ENCODE measurements around the gene MORC2.

The MORC2 gene

GRCh38 chr22:30968015-30968923 lies at the start of gene MORC2:
Gene MORC2 (minus strand): TSS chr22:30968774. CDS start chr22:30967889, 885 bp downstream.
- in situ Hi-C loops (cut with MboI; ENCODE audit: low sequenced_read_pairs): no loop called here

- in situ Hi-C loops (cut with MboI; ENCODE audit: low sequenced_read_pairs): no loop called here
Measured at GRCh38 chr22:31005535-31005934, 37.0 kb upstream of the MORC2 start.

GRCh38 chr22:31001124-31001770 lies 32.7 kb upstream of the MORC2 start:
- in situ Hi-C loops (cut with MboI; ENCODE audit: low sequenced_read_pairs): no loop called here

GRCh38 chr22:30998329-30998728 lies 29.8 kb upstream of the MORC2 start:
- in situ Hi-C loops (cut with MboI; ENCODE audit: low sequenced_read_pairs): no loop called here

GRCh38 chr22:30996462-30996861 lies 27.9 kb upstream of the MORC2 start:
- in situ Hi-C loops (cut with MboI; ENCODE audit: low sequenced_read_pairs): no loop called here

- in situ Hi-C loops (cut with MboI; ENCODE audit: low sequenced_read_pairs): no loop called here
Measured at GRCh38 chr22:30994960-30995359, 26.4 kb upstream of the MORC2 start.

GRCh38 chr22:30992565-30992964 lies 24.0 kb upstream of the MORC2 start:
- in situ Hi-C loops (cut with MboI; ENCODE audit: low sequenced_read_pairs): no loop called here

- in situ Hi-C loops (cut with MboI; ENCODE audit: low sequenced_read_pairs): no loop called here
Measured at GRCh38 chr22:30990690-30991089, 22.1 kb upstream of the MORC2 start.

- in situ Hi-C loops (cut with MboI; ENCODE audit: low sequenced_read_pairs): no loop called here
Measured at GRCh38 chr22:30989474-30989873, 20.9 kb upstream of the MORC2 start.

- in situ Hi-C loops (cut with MboI; ENCODE audit: low sequenced_read_pairs): no loop called here
Measured at GRCh38 chr22:30985561-30986208, 17.1 kb upstream of the MORC2 start.

- in situ Hi-C loops (cut with MboI; ENCODE audit: low sequenced_read_pairs): no loop called here
Measured at GRCh38 chr22:30984317-30984716, 15.7 kb upstream of the MORC2 start.

- in situ Hi-C loops (cut with MboI; ENCODE audit: low sequenced_read_pairs): no loop called here
Measured at GRCh38 chr22:30982512-30982911, 13.9 kb upstream of the MORC2 start.

GRCh38 chr22:30979932-30980331 lies 11.4 kb upstream of the MORC2 start:
- in situ Hi-C loops (cut with MboI; ENCODE audit: low sequenced_read_pairs): no loop called here

- in situ Hi-C loops (cut with MboI; ENCODE audit: low sequenced_read_pairs): no loop called here
Measured at GRCh38 chr22:30978304-30978962, 9.9 kb upstream of the MORC2 start.

GRCh38 chr22:30970356-30970746 lies 1.8 kb upstream of the MORC2 start:
- in situ Hi-C loops (cut with MboI; ENCODE audit: low sequenced_read_pairs): no loop called here

- in situ Hi-C loops (cut with MboI; ENCODE audit: low sequenced_read_pairs): no loop called here
Measured at GRCh38 chr22:30969532-30970355, 1.2 kb upstream of the MORC2 start.

- in situ Hi-C loops (cut with MboI; ENCODE audit: low sequenced_read_pairs): no loop called here
Measured at GRCh38 chr22:30968924-30969531, 454 bp upstream of the MORC2 start, which contains the start of gene TUG1. Gene TUG1 (plus strand): TSS chr22:30969265.

GRCh38 chr22:30964858-30965257 lies 3.7 kb downstream of the MORC2 start:
- in situ Hi-C loops (cut with MboI; ENCODE audit: low sequenced_read_pairs): no loop called here

- in situ Hi-C loops (cut with MboI; ENCODE audit: low sequenced_read_pairs): no loop called here
Measured at GRCh38 chr22:30955153-30955552, 13.4 kb downstream of the MORC2 start.

GRCh38 chr22:30953206-30953605 lies 15.4 kb downstream of the MORC2 start:
- in situ Hi-C loops (cut with MboI; ENCODE audit: low sequenced_read_pairs): no loop called here

All from HL-60/S4 (cell line).